Neural cell (in vitro differentiated cells): Measurements from ENCODE around the gene PGR. TPM values are rescaled to one million over a fixed set of nuclear protein-coding genes. Genes with fewer than 3 reads are reported as not detected.

Source experiments
- H2AFZ ChIP-seq: fragments of 200-600, 300-800 bp; sonication (generic), shearing (Covaris generic); 2 replicates; pipeline ENCODE4 v1.6.0; 2014; ENCODE audit warnings: low read depth, mild to moderate bottlenecking, antibody characterized with exemption, low read length, moderate library complexity
- H3F3A ChIP-seq: fragments of 200-600 bp; shearing (Covaris generic); 2 replicates; pipeline ENCODE4 v1.6.1; 2016; ENCODE audit warnings: mild to moderate bottlenecking, moderate library complexity, mixed read lengths, antibody characterized with exemption, low read length; ENCODE audit not compliant: insufficient read depth, poor library complexity, severe bottlenecking
- H3K27ac ChIP-seq: fragments of 200-600, 300-800 bp; sonication (generic), shearing (Covaris generic); 2 replicates; pipeline ENCODE4 v1.5.1; 2014; ENCODE audit warnings: mild to moderate bottlenecking, low read length, moderate library complexity
- H3K27me3 ChIP-seq: fragments of 300-800, 200-600 bp; sonication (generic), shearing (Covaris generic); 2 replicates; pipeline ENCODE4 v1.6.0; 2014; ENCODE audit warnings: mild to moderate bottlenecking, low read depth, low read length, moderate library complexity; ENCODE audit not compliant: insufficient read depth
- H3K36me3 ChIP-seq: fragments of 300-800, 200-600 bp; sonication (generic), shearing (Covaris generic); 2 replicates; pipeline ENCODE4 v1.5.1; 2014; ENCODE audit warnings: mild to moderate bottlenecking, antibody characterized with exemption, low read length, moderate library complexity; ENCODE audit not compliant: insufficient read depth
- H3K4me2 ChIP-seq: fragments of 300-800, 200-600 bp; sonication (generic), shearing (Covaris generic); 2 replicates; pipeline ENCODE4 v1.6.0; 2014; ENCODE audit warnings: mild to moderate bottlenecking, low read length
- H3K4me3 ChIP-seq: fragments of 300-800, 200-600 bp; sonication (generic), shearing (Covaris generic); 2 replicates; pipeline ENCODE4 v1.5.1; 2014; ENCODE audit warnings: mild to moderate bottlenecking, low read length, moderate library complexity
- H3K79me2 ChIP-seq: fragments of 200-600 bp; shearing (Covaris generic); replicated peaks from 2 replicates; pipeline ENCODE4 v1.6.0; 2014; ENCODE audit warnings: mild to moderate bottlenecking, low read length, moderate library complexity; ENCODE audit not compliant: insufficient read depth
- H3K9ac ChIP-seq: fragments of 300-800, 200-600 bp; sonication (generic), shearing (Covaris generic); 2 replicates; pipeline ENCODE4 v1.6.1; 2016; ENCODE audit warnings: mild to moderate bottlenecking, low read length, mixed read lengths
- H3K9me2 ChIP-seq: fragments of 200-600 bp; shearing (Covaris generic); 2 replicates; pipeline ENCODE4 v1.6.1; 2016; ENCODE audit warnings: mild to moderate bottlenecking, low read length, mixed read lengths; ENCODE audit not compliant: insufficient read depth
- H3K9me3 ChIP-seq: fragments of 200-600, 300-800 bp; sonication (generic), shearing (Covaris generic); 2 replicates; pipeline ENCODE4 v1.6.1; 2016; ENCODE audit warnings: mild to moderate bottlenecking, mixed run types, low read length, moderate library complexity, mixed read lengths
- H4K20me1 ChIP-seq: fragments of 200-600 bp; shearing (Covaris generic); 2 replicates; pipeline ENCODE4 v1.6.1; 2016; ENCODE audit warnings: mild to moderate bottlenecking, mixed run types; ENCODE audit not compliant: insufficient read depth
- CTCF ChIP-seq: fragments of 450-650 bp; IDR thresholded peaks from 2 replicates; pipeline ENCODE4 v1.5.1; 2014; ENCODE audit warnings: antibody characterized with exemption, mild to moderate bottlenecking, moderate library complexity; ENCODE audit not compliant: poor library complexity, severe bottlenecking
- EP300 ChIP-seq: fragments of 450-650 bp; conservative IDR thresholded peaks from 2 replicates; pipeline ENCODE4 v1.6.1; 2014; ENCODE audit warnings: antibody characterized with exemption, mild to moderate bottlenecking, moderate library complexity; ENCODE audit not compliant: poor library complexity, severe bottlenecking
- EZH2 ChIP-seq: fragments of 200-600, 300-800 bp; shearing (Covaris generic), sonication (generic); IDR thresholded peaks from 2 replicates; pipeline ENCODE4 v1.6.1; 2014; ENCODE audit warnings: antibody characterized with exemption, low read length, borderline replicate concordance, mild to moderate bottlenecking; ENCODE audit not compliant: insufficient read depth, poor library complexity, severe bottlenecking
- MXI1 ChIP-seq: fragments of 450-650 bp; conservative IDR thresholded peaks from 2 replicates; pipeline ENCODE4 v1.6.1; 2014; ENCODE audit warnings: antibody characterized with exemption, mild to moderate bottlenecking; ENCODE audit not compliant: poor library complexity, severe bottlenecking
- POLR2AphosphoS5 ChIP-seq: IDR thresholded peaks from 2 replicates; pipeline ENCODE4 v1.6.1; 2012
- RAD21 ChIP-seq: fragments of 450-650 bp; conservative IDR thresholded peaks from 2 replicates; pipeline ENCODE4 v1.6.1; 2014; ENCODE audit warnings: antibody characterized with exemption, mild to moderate bottlenecking, moderate library complexity
- REST ChIP-seq: IDR thresholded peaks from 2 replicates; pipeline ENCODE4 v1.6.1; 2012; ENCODE audit warnings: borderline replicate concordance
- SMC3 ChIP-seq: fragments of 450-650 bp; conservative IDR thresholded peaks from 2 replicates; pipeline ENCODE4 v1.6.1; 2014; ENCODE audit warnings: antibody characterized with exemption, mild to moderate bottlenecking, moderate library complexity; ENCODE audit not compliant: poor library complexity
- TAF1 ChIP-seq: IDR thresholded peaks from 2 replicates; pipeline ENCODE4 v1.6.1; 2012; ENCODE audit warnings: low read depth
- polyA plus RNA-seq: library from polyadenylated mRNA; depleted of rRNA; stranded (reverse); fragments of >200 nt; gene quantifications from 2 replicates; pipeline ENCODE4 v1.2.3, GENCODE V29; 2014

The PGR gene
- polyA plus RNA-seq, 1 donor from 2014 or later, result not detected

DNA sequence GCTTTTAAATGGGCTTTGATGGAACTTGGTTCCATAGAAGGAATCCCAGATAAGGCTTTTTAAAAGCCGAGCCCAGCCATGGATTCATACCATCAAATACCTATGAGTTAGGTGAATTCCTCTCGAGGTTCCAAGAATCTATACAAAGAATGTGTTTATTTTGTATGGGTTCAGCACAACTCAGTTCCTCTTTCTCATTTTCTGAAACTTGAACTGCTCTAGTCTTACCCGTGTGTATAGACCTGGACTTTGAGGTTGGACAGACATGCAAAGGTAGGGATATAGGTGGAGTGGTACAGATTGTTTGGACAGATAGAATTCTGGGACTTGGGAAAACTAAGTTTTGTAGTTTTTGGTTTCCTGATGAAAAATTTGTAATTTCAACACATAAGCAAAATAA, 97.9 kb downstream of the PGR start:
- H2AFZ ChIP-seq, result no peak overlapping the region
- no peak overlapping the region for H3K9ac ChIP-seq
- no peaks in the 10 kb centered on the region for H3K27me3 ChIP-seq
- no peaks in the 10 kb centered on the region for H3K9me3 ChIP-seq
- H3K36me3 ChIP-seq, result no peaks in the 10 kb centered on the region
- H3K4me3 ChIP-seq, result no peak overlapping the region
- no peaks in the 10 kb centered on the region for H3K9me2 ChIP-seq
- H3F3A ChIP-seq, result no peaks in the 10 kb centered on the region
- no peak overlapping the region for H3K27ac ChIP-seq
- H3K4me2 ChIP-seq, result no peak overlapping the region
- H4K20me1 ChIP-seq, result no peaks in the 10 kb centered on the region
- no peaks in the 10 kb centered on the region for H3K79me2 ChIP-seq
- TF ChIP-seq TAF1 (no peak), EZH2 (no peak), POLR2AphosphoS5 (no peak), RAD21 (no peak), EP300 (no peak), SMC3 (no peak), CTCF (no peak), MXI1 (no peak), REST (no peak)

GRCh38 chr11:101030692-101031091, 98.9 kb downstream of the PGR start:
- no peak overlapping the region for H2AFZ ChIP-seq
- H4K20me1 ChIP-seq, result no peaks in the 10 kb centered on the region
- no peak overlapping the region for H3K9ac ChIP-seq
- no peaks in the 10 kb centered on the region for H3K27me3 ChIP-seq
- no peaks in the 10 kb centered on the region for H3F3A ChIP-seq
- H3K4me3 ChIP-seq, result no peak overlapping the region
- H3K9me2 ChIP-seq, result no peaks in the 10 kb centered on the region
- no peak overlapping the region for H3K27ac ChIP-seq
- H3K79me2 ChIP-seq, result no peaks in the 10 kb centered on the region
- TF ChIP-seq SMC3 (no peak), CTCF (no peak), TAF1 (no peak)
- no peaks in the 10 kb centered on the region for H3K9me3 ChIP-seq
- H3K36me3 ChIP-seq, result no peaks in the 10 kb centered on the region
- no peak overlapping the region for H3K4me2 ChIP-seq
